Aorta (tissue), 5 donors: ENCODE results near the gene COL4A2. TPM values are rescaled to one million over a fixed set of nuclear protein-coding genes. Genes with fewer than 3 reads are reported as not detected.
A peak's percentile ranks its signal among the peaks of the same experiment; 100 is the strongest.

Experiments used
- ATAC-seq: fragments of 200-7000 bp; cut with Tn5 transposase; one replicate; pipeline ENCODE4 v1.9.1; 2022; ENCODE audit warnings: moderate library complexity; ENCODE audit not compliant: low FRiP score
- DNase-seq, 2 donors: peaks; one replicate each; pipeline ENCODE4 v3.0.0-alpha.2; 2020
- H3K27ac ChIP-seq, 2 donors: one replicate each; pipeline ENCODE4 v1.5.1; 2013; ENCODE audit warnings: low read length in 2 of 2, mild to moderate bottlenecking in 2 of 2, moderate library complexity in 2 of 2, control low read depth in 1 of 2, inconsistent platforms in 1 of 2, low read depth in 1 of 2
- H3K27me3 ChIP-seq, 2 donors: one replicate each; pipeline ENCODE4 v1.6.1; 2013; ENCODE audit warnings: control low read depth in 1 of 2, low read length in 1 of 2, mild to moderate bottlenecking in 1 of 2, moderate library complexity in 1 of 2; ENCODE audit not compliant: insufficient read depth in 2 of 2, control insufficient read depth in 1 of 2
- H3K36me3 ChIP-seq, 2 donors: one replicate each; pipeline ENCODE4 v1.6.1; 2013; ENCODE audit warnings: control low read depth in 1 of 2, low read length in 1 of 2, mild to moderate bottlenecking in 1 of 2; ENCODE audit not compliant: insufficient read depth in 2 of 2, control insufficient read depth in 1 of 2
- H3K4me1 ChIP-seq, 2 donors: one replicate each; pipeline ENCODE4 v1.6.1; 2013; ENCODE audit warnings: low read length in 2 of 2, control low read depth in 1 of 2, mild to moderate bottlenecking in 1 of 2, moderate library complexity in 1 of 2; ENCODE audit not compliant: insufficient read depth in 2 of 2, control insufficient read depth in 1 of 2
- H3K4me3 ChIP-seq, 2 donors: one replicate each; pipeline ENCODE4 v1.5.1; 2013; ENCODE audit warnings: low read length in 2 of 2, control low read depth in 1 of 2, mild to moderate bottlenecking in 1 of 2
- H3K9me3 ChIP-seq: one replicate; pipeline ENCODE4 v1.6.1; 2013; ENCODE audit warnings: mild to moderate bottlenecking, low read length; ENCODE audit not compliant: control insufficient read depth
- WGBS, 2 donors: extraction: QIAGEN DNeasy Blood & Tissue Kit; methylation state at CpG; one replicate each; pipeline ENCODE4 v1.1.7; 2013; 5-methylcytosine and 5-hydroxymethylcytosine counted together
- intact Hi-C, 2 donors: fragments of 100-400 bp; cut with DNase I; formaldehyde crosslinking; loops; one replicate each; pipeline versions ENCODE4 v1.14.2 to v1.15.0; 2022
- polyA plus RNA-seq, 2 donors: library from polyadenylated mRNA; stranded (reverse); fragments of 200-250 nt; gene quantifications; one replicate each; pipeline ENCODE4 v1.2.3, GENCODE V29; 2013
- total RNA-seq, 2 donors: library from RNA; stranded (reverse); fragmentation: NEBNext Ultra II Directional; extraction: Animal tissue kit (Norgen Biotek cat#: 25700); gene quantifications; one replicate each; pipeline ENCODE4 v1.2.1, GENCODE V29; 2021
- donor health status: healthy with polysubstance abuse.
- donor health status: Bipolar disorder and iron deficiency.
- donor health status: DM: no; HTN: no; CAD: no.
- donor health status: DM: no; HTN: no; CAD: no.
- donor health status: DM: yes; HTN: yes; CAD: no.

Gene COL4A2
- total and polyA plus RNA-seq, 4 donors = 117 to 1,110 (median 681) TPM

GRCh38 chr13:110458594-110459365, 151.7 kb downstream of the COL4A2 start:
- Histone ChIP-seq H3K9me3 (no peaks in the 10 kb centered on the region), H3K4me1 (no peaks in the 10 kb centered on the region), H3K27me3 (no peaks in the 10 kb centered on the region), H3K27ac (no peak overlapping the region), H3K36me3 (peaks cover 0 to 4% of the 10 kb centered on the region in 2 donors), H3K4me3 (no peak overlapping the region)
- 65 to 69% methylated on average over 22 of the region's 22 CpGs for WGBS, 2 donors
- intact Hi-C loops = no loop called here
- DNase-seq (no peak), ATAC-seq (no peak)

GRCh38 chr13:110462091-110462490, 155.0 kb downstream of the COL4A2 start:
- Histone ChIP-seq H3K4me3 (no peak overlapping the region), H3K36me3 (peaks cover 5 to 10% of the 10 kb centered on the region in 2 donors), H3K4me1 (no peaks in the 10 kb centered on the region), H3K27me3 (no peaks in the 10 kb centered on the region), H3K27ac (no peak overlapping the region), H3K9me3 (no peaks in the 10 kb centered on the region)
- ATAC-seq = no peak
- intact Hi-C loops = loop anchor here in 1 of 2 donors (5.0 kb wide), 1 partner anchor 40 kb away; no protein-coding TSS in a partner anchor
- 86 to 91% methylated on average over 15 of the region's 15 CpGs for WGBS, 2 donors
- no peak for DNase-seq

- Histone ChIP-seq H3K4me1 (no peaks in the 10 kb centered on the region), H3K27ac (no peak overlapping the region), H3K36me3 (peaks cover 5 to 10% of the 10 kb centered on the region in 2 donors), H3K27me3 (no peaks in the 10 kb centered on the region), H3K4me3 (no peak overlapping the region), H3K9me3 (no peaks in the 10 kb centered on the region)
- WGBS, 2 donors = 67 to 71% methylated on average over 8 of the region's 8 CpGs
- ATAC-seq (no peak), DNase-seq (no peak)
- intact Hi-C loops = loop anchor here in 1 of 2 donors (5.0 kb wide), 1 partner anchor 39 kb away; no protein-coding TSS in a partner anchor
Measured at GRCh38 chr13:110463156-110463555, 156.1 kb downstream of the COL4A2 start.

GRCh38 chr13:110463871-110464510, 156.9 kb downstream of the COL4A2 start:
- Histone ChIP-seq H3K4me1 (no peaks in the 10 kb centered on the region), H3K36me3 (peaks cover 5 to 10% of the 10 kb centered on the region in 2 donors), H3K9me3 (no peaks in the 10 kb centered on the region), H3K27me3 (no peaks in the 10 kb centered on the region), H3K4me3 (no peak overlapping the region), H3K27ac (no peak overlapping the region)
- intact Hi-C loops = loop anchor here in 1 of 2 donors (5.0 kb wide), 1 partner anchor 38 kb away; no protein-coding TSS in a partner anchor
- no peak for DNase-seq
- WGBS, 2 donors = 83 to 85% methylated on average over 6 of the region's 6 CpGs
- no peak for ATAC-seq

- Histone ChIP-seq H3K4me1 (no peaks in the 10 kb centered on the region), H3K36me3 (peaks cover 5 to 9% of the 10 kb centered on the region in 2 donors), H3K4me3 (no peak overlapping the region), H3K27ac (no peak overlapping the region), H3K9me3 (no peaks in the 10 kb centered on the region), H3K27me3 (no peaks in the 10 kb centered on the region)
- intact Hi-C loops = loop anchor here in 1 of 2 donors (5.0 kb wide), 1 partner anchor 38 kb away; no protein-coding TSS in a partner anchor
- DNase-seq (peak in 1 of 2 donors; percentile 61), ATAC-seq (no peak)
- 80 to 81% methylated on average over 22 of the region's 22 CpGs for WGBS, 2 donors
Measured at GRCh38 chr13:110464556-110465333, 157.7 kb downstream of the COL4A2 start.

GRCh38 chr13:110465696-110466095, 158.6 kb downstream of the COL4A2 start:
- DNase-seq (no peak), ATAC-seq (no peak)
- Histone ChIP-seq H3K4me1 (no peaks in the 10 kb centered on the region), H3K27me3 (no peaks in the 10 kb centered on the region), H3K9me3 (no peaks in the 10 kb centered on the region), H3K4me3 (no peak overlapping the region), H3K36me3 (peaks cover 5 to 9% of the 10 kb centered on the region in 2 donors), H3K27ac (no peak overlapping the region)
- whole genome bisulfite sequencing, 2 donors = 74 to 77% methylated on average over 9 of the region's 9 CpGs
- intact Hi-C loops = no loop called here

GRCh38 chr13:110466266-110466915, 159.3 kb downstream of the COL4A2 start:
- H3K27me3 ChIP-seq = no peaks in the 10 kb centered on the region
- ATAC-seq (no peak), DNase-seq (no peak)
- H3K9me3 ChIP-seq = no peaks in the 10 kb centered on the region
- H3K4me3 ChIP-seq = no peak overlapping the region
- intact Hi-C loops = no loop called here
- no peak overlapping the region for H3K27ac ChIP-seq
- WGBS, 2 donors = 47 to 50% methylated on average over 6 of the region's 6 CpGs
- H3K36me3 ChIP-seq = peaks cover 5 to 9% of the 10 kb centered on the region in 2 donors
- H3K4me1 ChIP-seq = no peaks in the 10 kb centered on the region

- DNase-seq (no peak), ATAC-seq (no peak)
- Histone ChIP-seq H3K4me3 (no peak overlapping the region), H3K9me3 (no peaks in the 10 kb centered on the region), H3K27me3 (no peaks in the 10 kb centered on the region), H3K27ac (no peak overlapping the region), H3K36me3 (peaks cover 5 to 12% of the 10 kb centered on the region in 2 donors), H3K4me1 (no peaks in the 10 kb centered on the region)
- intact Hi-C loops = no loop called here
- WGBS, 2 donors = 88 to 91% methylated on average over 13 of the region's 13 CpGs
Measured at GRCh38 chr13:110467516-110468110, 160.5 kb downstream of the COL4A2 start.
